Measurements from ENCODE around the gene SEL1L2.

SEL1L2 gene

GRCh38 chr20:13996265-13996664 lies 5.9 kb upstream of the SEL1L2 start:
- no peak for TF ChIP-seq CTCF (conservative IDR thresholded peaks at IDR 0.05)
- peak overlapping the region; percentile 72 for H3K27ac ChIP-seq

- no peak for TF ChIP-seq CTCF (conservative IDR thresholded peaks at IDR 0.05)
- H3K27ac ChIP-seq, result peak overlapping the region; percentile 72
Measured at GRCh38 chr20:13995841-13996240, 5.4 kb upstream of the SEL1L2 start.

GRCh38 chr20:13995086-13995665 lies 4.8 kb upstream of the SEL1L2 start, which contains the start of gene MACROD2:
MACROD2 (plus strand) TSS chr20:13995516.
- 0 out of 2 replicates have a peak, but pooled peaks have one; percentile 8 for TF ChIP-seq CTCF (conservative IDR thresholded peaks at IDR 0.05)
- H3K27ac ChIP-seq, result peak within 1 kb of the TSS; percentile 72

- peak overlapping the region; percentile 77 for H3K27ac ChIP-seq
Measured at GRCh38 chr20:13991955-13992354, 1.5 kb upstream of the SEL1L2 start.

- TF ChIP-seq CTCF (conservative IDR thresholded peaks at IDR 0.05), result peak; percentile 22; the same call in 1 of the 2 replicates
- peak overlapping the region; percentile 77 for H3K27ac ChIP-seq
Measured at GRCh38 chr20:13991311-13991710, 897 bp upstream of the SEL1L2 start.

GRCh38 chr20:13984211-13984610 lies 6.2 kb downstream of the SEL1L2 start:
- TF ChIP-seq CTCF (conservative IDR thresholded peaks at IDR 0.05), result no peak
- H3K27ac ChIP-seq, result no peak overlapping the region

- no peak for TF ChIP-seq CTCF (conservative IDR thresholded peaks at IDR 0.05)
- H3K27ac ChIP-seq, result no peak overlapping the region
Measured at GRCh38 chr20:13960525-13960924, 29.9 kb downstream of the SEL1L2 start.

GRCh38 chr20:13960119-13960518 lies 30.3 kb downstream of the SEL1L2 start:
- no peak for TF ChIP-seq CTCF (conservative IDR thresholded peaks at IDR 0.05)
- no peak overlapping the region for H3K27ac ChIP-seq

All from VCaP (cell line).